B cell (primary cell): Measurements from ENCODE around the gene GNB2. TPM values are rescaled to one million over a fixed set of nuclear protein-coding genes. Genes with fewer than 3 reads are reported as not detected.

ENCODE experiments used
- ATAC-seq: fragments of 200-7000 bp; cut with Tn5 transposase; one replicate; pipeline ENCODE4 v1.10.0; 2021; ENCODE audit warnings: low read depth, mild to moderate bottlenecking, moderate number of reproducible peaks, moderate library complexity
- CTCF ChIA-PET: fragments of 350-600 bp; sonication (Branson Sonifier 250); formaldehyde crosslinking; loops from one replicate; lab custom pipeline; 2021; ENCODE audit warnings: antibody characterized with exemption, inconsistent platforms; lab: Charles Lee
- POLR2A ChIA-PET: fragments of 350-600 bp; sonication (Branson Sonifier 250); formaldehyde crosslinking; loops from one replicate; lab custom pipeline; 2021; ENCODE audit warnings: antibody characterized with exemption; lab: Charles Lee
- DNase-seq: peaks from one replicate; pipeline ENCODE4 v3.0.0; 2013
- H2AFZ ChIP-seq: 2 replicates; pipeline ENCODE4 v1.6.1; 2012; ENCODE audit warnings: mild to moderate bottlenecking, low read depth, low read length; ENCODE audit not compliant: insufficient read depth, poor library complexity, severe bottlenecking
- H3K27ac ChIP-seq, 2 donors: 1 replicate in 1 of 2; 2 replicates in 1 of 2; pipeline ENCODE4 v1.5.1; 2012 to 2013; ENCODE audit warnings: low read length in 2 of 2, mild to moderate bottlenecking in 2 of 2, moderate library complexity in 1 of 2
- H3K27me3 ChIP-seq, 4 experiments: fragments of 200-600 bp in 1 of 4; sonication (generic) in 1 of 4; replicated peaks in 1 of 4; 1 replicate in 2 of 4; 2 replicates in 2 of 4; pipeline versions ENCODE4 v1.6.1 to v1.7.0; 2013 to 2016; ENCODE audit warnings: low read length in 3 of 4, mild to moderate bottlenecking in 2 of 4, mixed read lengths in 1 of 4, moderate library complexity in 1 of 4; ENCODE audit not compliant: insufficient read depth in 4 of 4, control insufficient read depth in 3 of 4; ENCODE audit errors: control extremely low read depth in 1 of 4
- H3K36me3 ChIP-seq, 2 experiments: replicated peaks in 1 of 2; 1 replicate in 1 of 2; 2 replicates in 1 of 2; pipeline versions ENCODE4 v1.6.1 to v1.7.1; 2013; ENCODE audit warnings: low read length in 1 of 2; ENCODE audit not compliant: insufficient read depth in 2 of 2, control insufficient read depth in 1 of 2; ENCODE audit errors: control extremely low read depth in 1 of 2, extremely low read depth in 1 of 2
- H3K4me1 ChIP-seq, 2 donors: fragments of 200-600 bp in 1 of 2; sonication (generic) in 1 of 2; 1 replicate in 1 of 2; 2 replicates in 1 of 2; pipeline versions ENCODE4 v1.5.1 to v1.6.1; 2013 to 2017; ENCODE audit warnings: low read length in 2 of 2; ENCODE audit not compliant: control insufficient read depth in 2 of 2, insufficient read depth in 2 of 2
- H3K4me2 ChIP-seq: replicated peaks from 2 replicates; pipeline ENCODE3; 2012; ENCODE audit warnings: mild to moderate bottlenecking, low read depth, low read length; ENCODE audit not compliant: poor library complexity, severe bottlenecking
- H3K4me3 ChIP-seq, 5 experiments: fragments of 200-600 bp in 1 of 5; sonication (generic) in 1 of 5; 1 replicate in 3 of 5; 2 replicates in 2 of 5; pipeline versions ENCODE4 v1.5.1 to v1.7.0; 2011 to 2016; ENCODE audit warnings: low read length in 4 of 5, mild to moderate bottlenecking in 4 of 5, low read depth in 2 of 5, control low read depth in 1 of 5, moderate library complexity in 1 of 5; ENCODE audit not compliant: insufficient read depth in 1 of 5; ENCODE audit errors: control extremely low read depth in 1 of 5, extremely low read depth in 1 of 5
- H3K79me2 ChIP-seq: fragments of 200-600 bp; sonication (generic); one replicate; pipeline ENCODE4 v1.6.0; 2016; ENCODE audit warnings: low read length; ENCODE audit not compliant: control insufficient read depth, insufficient read depth
- H3K9ac ChIP-seq: fragments of 200-600 bp; sonication (generic); 2 replicates; pipeline ENCODE4 v1.6.1; 2017; ENCODE audit warnings: mild to moderate bottlenecking, low read length, moderate library complexity
- H3K9me3 ChIP-seq, 3 donors: one replicate each; pipeline versions ENCODE4 v1.6.1 to v1.7.1; 2013; ENCODE audit warnings: low read length in 2 of 3; ENCODE audit not compliant: control insufficient read depth in 2 of 3, insufficient read depth in 1 of 3; ENCODE audit errors: control extremely low read depth in 1 of 3
- H4K20me1 ChIP-seq: 2 replicates; pipeline ENCODE4 v1.6.0; 2012; ENCODE audit warnings: mild to moderate bottlenecking, low read length; ENCODE audit not compliant: insufficient read depth, control insufficient read depth, poor library complexity, severe bottlenecking
- H3K27ac Mint-ChIP-seq: one replicate; pipeline ENCODE4 v1.8.0; 2021; ENCODE audit warnings: mixed read lengths
- H3K27me3 Mint-ChIP-seq: one replicate; pipeline ENCODE4 v1.8.0; 2021; ENCODE audit warnings: mixed read lengths
- H3K4me1 Mint-ChIP-seq: one replicate; pipeline ENCODE4 v1.8.0; 2021; ENCODE audit warnings: mixed read lengths
- H3K4me3 Mint-ChIP-seq: one replicate; pipeline ENCODE4 v1.8.0; 2021; ENCODE audit warnings: mixed read lengths
- H3K9me3 Mint-ChIP-seq: one replicate; pipeline ENCODE4 v1.8.0; 2022; ENCODE audit warnings: mixed read lengths; ENCODE audit not compliant: insufficient read depth
- EZH2 ChIP-seq: IDR thresholded peaks from 2 replicates; pipeline ENCODE4 v1.6.1; 2012; ENCODE audit warnings: borderline replicate concordance, low read depth, mild to moderate bottlenecking, moderate library complexity, low read length; ENCODE audit not compliant: insufficient read depth, poor library complexity, severe bottlenecking
- WGBS: methylation state at CpG from one replicate; pipeline ENCODE4 v1.1.5; 2013; ENCODE audit warnings: missing lambda C conversion rate; ENCODE audit not compliant: insufficient coverage; 5-methylcytosine and 5-hydroxymethylcytosine counted together
- intact Hi-C: fragments of 100-400 bp; cut with micrococcal nuclease; formaldehyde crosslinking; loops from one replicate; pipeline ENCODE4 v1.10.0; 2022
- polyA plus RNA-seq: library from polyadenylated mRNA; depleted of rRNA; stranded (reverse); fragments of >200 nt; gene quantifications from 2 replicates; pipeline ENCODE4 v1.2.3, GENCODE V29; 2012
- total RNA-seq, 2 donors: library from RNA; stranded (reverse); fragments of 120-200 nt in 1 of 2; gene quantifications; 1 replicate in 1 of 2; 2 replicates in 1 of 2; pipeline versions ENCODE4 v1.2.3 to v1.2.4, GENCODE V29; 2013 to 2022
- TF ChIP-seq, protein P1 (sequence below): fragments of 200-600 bp; IDR thresholded peaks from one replicate; pipeline ENCODE4 v1.8.0; 2022; ENCODE audit warnings: antibody characterized with exemption, mild to moderate bottlenecking

GNB2 gene
- total and polyA plus RNA-seq, 2 donors (not counting 1 experiment from before 2014, with no cell fraction given) = 127 to 221 TPM

GRCh38 chr7:100670074-100670473 lies 3.5 kb upstream of the GNB2 start:
- 54% methylated on average over 6 of the region's 8 CpGs for WGBS
- Histone ChIP-seq H3K27me3 (no peaks in the 10 kb centered on the region), H3K79me2 (peaks cover 12% of the 10 kb centered on the region), H3K9me3 (no peaks in the 10 kb centered on the region), H3K4me3 (no peak overlapping the region), H2AFZ (no peak overlapping the region), H3K9ac (no peak overlapping the region), H3K36me3 (no peaks in the 10 kb centered on the region), H3K4me2 (no peak overlapping the region), H3K27ac (no peak overlapping the region), H3K4me1 (peaks cover 0 to 6% of the 10 kb centered on the region in 2 donors), H4K20me1 (peaks cover 6% of the 10 kb centered on the region)
- H3K27ac Mint-ChIP-seq = no peak overlapping the region
- ChIA-PET POLR2A (interaction anchor here (0.7 kb wide), 1 partner anchor 21 kb away, joined by 5 read pairs; no protein-coding TSS in a partner anchor), CTCF (interaction anchor here (0.9 to 1.7 kb wide), 2 partner anchors 23 to 40 kb away, joined by 3 read pairs; no protein-coding TSS in a partner anchor)
- H3K27me3 Mint-ChIP-seq = peaks cover 3% of the 10 kb centered on the region
- no peak overlapping the region for H3K4me3 Mint-ChIP-seq
- ATAC-seq (no peak), DNase-seq (no peak)
- TF ChIP-seq, protein P1, sequence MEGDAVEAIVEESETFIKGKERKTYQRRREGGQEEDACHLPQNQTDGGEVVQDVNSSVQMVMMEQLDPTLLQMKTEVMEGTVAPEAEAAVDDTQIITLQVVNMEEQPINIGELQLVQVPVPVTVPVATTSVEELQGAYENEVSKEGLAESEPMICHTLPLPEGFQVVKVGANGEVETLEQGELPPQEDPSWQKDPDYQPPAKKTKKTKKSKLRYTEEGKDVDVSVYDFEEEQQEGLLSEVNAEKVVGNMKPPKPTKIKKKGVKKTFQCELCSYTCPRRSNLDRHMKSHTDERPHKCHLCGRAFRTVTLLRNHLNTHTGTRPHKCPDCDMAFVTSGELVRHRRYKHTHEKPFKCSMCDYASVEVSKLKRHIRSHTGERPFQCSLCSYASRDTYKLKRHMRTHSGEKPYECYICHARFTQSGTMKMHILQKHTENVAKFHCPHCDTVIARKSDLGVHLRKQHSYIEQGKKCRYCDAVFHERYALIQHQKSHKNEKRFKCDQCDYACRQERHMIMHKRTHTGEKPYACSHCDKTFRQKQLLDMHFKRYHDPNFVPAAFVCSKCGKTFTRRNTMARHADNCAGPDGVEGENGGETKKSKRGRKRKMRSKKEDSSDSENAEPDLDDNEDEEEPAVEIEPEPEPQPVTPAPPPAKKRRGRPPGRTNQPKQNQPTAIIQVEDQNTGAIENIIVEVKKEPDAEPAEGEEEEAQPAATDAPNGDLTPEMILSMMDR = no peak
- TF ChIP-seq EZH2 = no peak
- no peaks in the 10 kb centered on the region for H3K9me3 Mint-ChIP-seq
- H3K4me1 Mint-ChIP-seq = peaks cover 3% of the 10 kb centered on the region
- intact Hi-C loops = loop anchor here (10.0 kb wide), 1 partner anchor 585 kb away; the partner anchor contains the start of genes COPS6 and ZNF3
